ENCODE data around the gene EPB41L4A. TPM values are rescaled to one million over a fixed set of nuclear protein-coding genes. Genes with fewer than 3 reads are reported as not detected.

The EPB41L4A gene
- total and polyA plus RNA-seq, 9 donors: 3.3 to 9.1 (median 6.1) TPM

GRCh38 chr5:112179290-112179689, 239.8 kb downstream of the EPB41L4A start:
- H3K9me3 ChIP-seq (replicated peaks; ENCODE audit: control insufficient read depth, low read depth, low read length): no peaks in the 10 kb centered on the region
- DNase-seq: no peak
- no CpG with 5 or more reads among the region's 1 CpG for WGBS (ENCODE audit: insufficient coverage)
- no peak overlapping the region for H3K27ac ChIP-seq (ENCODE audit: low read length)
- H3K27me3 ChIP-seq (ENCODE audit: control insufficient read depth, insufficient read depth, low read length): no peaks in the 10 kb centered on the region
- no peaks in the 10 kb centered on the region for H3K36me3 ChIP-seq (ENCODE audit: control insufficient read depth, insufficient read depth, low read length)
- no peaks in the 10 kb centered on the region for H3K4me1 ChIP-seq (ENCODE audit: control insufficient read depth, insufficient read depth, low read length)
- no peak overlapping the region for H3K4me3 ChIP-seq (ENCODE audit: low read length)

DNA sequence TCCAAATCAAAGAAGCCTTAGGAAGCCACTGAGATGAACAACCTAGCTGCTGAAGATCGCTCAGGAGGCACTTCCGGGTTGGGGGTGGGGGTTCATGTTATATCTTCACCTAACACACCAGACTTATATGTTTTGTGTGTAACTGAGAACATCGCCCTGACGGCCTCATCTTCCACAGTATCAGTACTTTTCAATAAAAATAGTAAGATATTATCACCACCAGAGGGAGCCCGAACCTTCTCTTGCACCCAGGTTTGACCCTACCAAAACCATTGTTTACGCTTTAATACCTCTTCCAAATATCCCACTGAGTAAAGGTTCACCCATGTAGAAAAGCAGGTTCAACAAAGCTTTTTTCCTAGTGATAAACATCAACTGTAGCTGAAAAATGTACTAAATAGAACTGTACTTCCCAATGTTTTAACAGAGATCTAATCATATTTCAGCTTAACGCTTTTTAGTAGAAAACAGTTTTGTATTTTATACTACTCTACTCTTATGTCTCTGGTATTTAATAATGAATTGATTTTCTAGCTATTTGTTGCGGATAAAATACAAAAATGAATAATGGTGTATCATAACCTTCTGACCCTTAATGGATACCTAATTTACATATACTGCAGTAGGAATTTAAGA, 244.0 kb downstream of the EPB41L4A start:
- WGBS (ENCODE audit: insufficient coverage): 0% methylated on average over 1 of the region's 8 CpGs
- no peaks in the 10 kb centered on the region for H3K9me3 ChIP-seq (replicated peaks; ENCODE audit: control insufficient read depth, low read depth, low read length)
- no peaks in the 10 kb centered on the region for H3K36me3 ChIP-seq (ENCODE audit: control insufficient read depth, insufficient read depth, low read length)
- no peaks in the 10 kb centered on the region for H3K4me1 ChIP-seq (ENCODE audit: control insufficient read depth, insufficient read depth, low read length)
- no peak overlapping the region for H3K4me3 ChIP-seq (ENCODE audit: low read length)
- H3K27ac ChIP-seq (ENCODE audit: low read length): no peak overlapping the region
- peak; percentile 52 for DNase-seq
- no peaks in the 10 kb centered on the region for H3K27me3 ChIP-seq (ENCODE audit: control insufficient read depth, insufficient read depth, low read length)

DNA sequence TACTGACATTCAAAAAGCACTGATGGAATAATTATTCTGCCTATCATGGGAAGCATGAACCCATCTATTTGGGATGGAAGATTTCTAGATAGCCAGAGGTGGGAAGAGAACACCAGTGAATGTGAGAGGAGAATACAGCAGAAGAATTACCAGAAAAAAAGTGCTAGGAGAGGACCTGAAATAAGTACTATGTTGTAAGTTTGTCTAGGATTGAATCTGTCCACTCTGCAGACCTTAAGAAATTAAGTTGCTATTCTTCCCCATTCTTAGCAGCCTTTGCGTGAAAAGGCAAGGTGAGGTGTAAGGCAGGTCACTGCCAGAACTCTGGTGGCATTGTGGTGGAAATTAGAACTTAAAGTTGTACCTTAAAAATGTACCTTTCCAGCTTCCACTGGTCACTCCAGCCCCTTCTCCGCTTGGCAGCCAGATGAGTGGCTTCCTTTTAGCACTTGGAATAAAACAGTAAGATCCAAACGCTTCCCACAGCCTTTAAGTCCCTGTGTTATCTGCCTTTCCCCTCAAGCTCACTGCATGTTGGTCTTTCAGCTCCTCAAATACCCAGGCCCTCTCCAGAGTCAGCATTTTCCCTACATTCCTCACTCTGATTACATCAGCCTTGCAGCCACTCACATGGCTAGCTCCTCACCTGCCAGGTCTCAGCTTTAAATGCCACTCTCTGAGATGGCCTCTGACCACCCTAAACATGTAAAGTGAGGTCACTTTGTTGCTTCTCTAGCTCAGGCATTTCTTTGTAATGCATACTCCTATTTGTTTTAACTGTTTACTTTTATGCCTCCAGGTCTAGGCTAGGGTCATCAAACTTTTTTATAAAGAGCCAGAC, 253.0 kb downstream of the EPB41L4A start:
- no peaks in the 10 kb centered on the region for H3K9me3 ChIP-seq (replicated peaks; ENCODE audit: control insufficient read depth, low read depth, low read length)
- peaks cover 41% of the 10 kb centered on the region for H3K36me3 ChIP-seq (ENCODE audit: control insufficient read depth, insufficient read depth, low read length)
- H3K27ac ChIP-seq (ENCODE audit: low read length): no peak overlapping the region
- no peaks in the 10 kb centered on the region for H3K27me3 ChIP-seq (ENCODE audit: control insufficient read depth, insufficient read depth, low read length)
- 59% methylated on average over 2 of the region's 3 CpGs for WGBS (ENCODE audit: insufficient coverage)
- no peak overlapping the region for H3K4me3 ChIP-seq (ENCODE audit: low read length)
- DNase-seq: no peak
- peaks cover 3% of the 10 kb centered on the region for H3K4me1 ChIP-seq (ENCODE audit: control insufficient read depth, insufficient read depth, low read length)

- no peaks in the 10 kb centered on the region for H3K9me3 ChIP-seq (replicated peaks; ENCODE audit: control insufficient read depth, low read depth, low read length)
- peaks cover 4% of the 10 kb centered on the region for H3K4me1 ChIP-seq (ENCODE audit: control insufficient read depth, insufficient read depth, low read length)
- H3K27ac ChIP-seq (ENCODE audit: low read length): no peak overlapping the region
- H3K4me3 ChIP-seq (ENCODE audit: low read length): no peak overlapping the region
- no peaks in the 10 kb centered on the region for H3K27me3 ChIP-seq (ENCODE audit: control insufficient read depth, insufficient read depth, low read length)
- 75% methylated on average over 1 of the region's 3 CpGs for WGBS (ENCODE audit: insufficient coverage)
- H3K36me3 ChIP-seq (ENCODE audit: control insufficient read depth, insufficient read depth, low read length): peaks cover 41% of the 10 kb centered on the region
- DNase-seq: no peak
Observed at GRCh38 chr5:112165399-112165798, 253.7 kb downstream of the EPB41L4A start.

DNA sequence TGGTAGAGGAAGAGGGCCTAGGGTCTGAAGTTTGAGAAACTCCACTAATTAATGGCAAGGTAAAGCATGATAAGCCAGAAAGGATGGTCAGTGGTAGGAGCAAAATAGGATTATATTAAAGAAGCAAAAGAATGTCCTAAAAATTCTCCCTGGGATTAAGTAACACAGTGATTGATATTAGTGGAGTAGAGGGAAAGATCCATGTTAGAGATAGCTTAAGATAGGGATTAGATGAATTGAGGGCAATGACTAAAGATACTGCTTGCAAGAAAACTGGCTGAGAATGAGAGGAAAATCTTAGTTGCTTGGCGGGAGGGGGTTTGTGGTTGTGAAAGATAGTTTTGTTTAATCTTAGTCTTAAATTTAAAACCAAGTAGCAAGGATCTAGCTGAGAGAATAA, 255.6 kb downstream of the EPB41L4A start:
- WGBS (ENCODE audit: insufficient coverage): 100% methylated on average over 1 of the region's 1 CpG
- Histone ChIP-seq H3K27me3 (ENCODE audit: control insufficient read depth, insufficient read depth, low read length) (no peaks in the 10 kb centered on the region), H3K36me3 (ENCODE audit: control insufficient read depth, insufficient read depth, low read length) (peaks cover 41% of the 10 kb centered on the region), H3K4me1 (ENCODE audit: control insufficient read depth, insufficient read depth, low read length) (peaks cover 8% of the 10 kb centered on the region), H3K9me3 (replicated peaks; ENCODE audit: control insufficient read depth, low read depth, low read length) (no peaks in the 10 kb centered on the region), H3K27ac (ENCODE audit: low read length) (no peak overlapping the region), H3K4me3 (ENCODE audit: low read length) (no peak overlapping the region)
- no peak for DNase-seq

- 0% methylated on average over 4 of the region's 8 CpGs for WGBS (ENCODE audit: insufficient coverage)
- H3K27me3 ChIP-seq (ENCODE audit: control insufficient read depth, insufficient read depth, low read length): no peaks in the 10 kb centered on the region
- peaks cover 8% of the 10 kb centered on the region for H3K4me1 ChIP-seq (ENCODE audit: control insufficient read depth, insufficient read depth, low read length)
- peaks cover 31% of the 10 kb centered on the region for H3K36me3 ChIP-seq (ENCODE audit: control insufficient read depth, insufficient read depth, low read length)
- H3K9me3 ChIP-seq (replicated peaks; ENCODE audit: control insufficient read depth, low read depth, low read length): no peaks in the 10 kb centered on the region
- DNase-seq: no peak
- H3K4me3 ChIP-seq (ENCODE audit: low read length): peak overlapping the region; percentile 81
- peak overlapping the region; percentile 72 for H3K27ac ChIP-seq (ENCODE audit: low read length)
Observed at GRCh38 chr5:112161392-112161748, 257.7 kb downstream of the EPB41L4A start.

DNA sequence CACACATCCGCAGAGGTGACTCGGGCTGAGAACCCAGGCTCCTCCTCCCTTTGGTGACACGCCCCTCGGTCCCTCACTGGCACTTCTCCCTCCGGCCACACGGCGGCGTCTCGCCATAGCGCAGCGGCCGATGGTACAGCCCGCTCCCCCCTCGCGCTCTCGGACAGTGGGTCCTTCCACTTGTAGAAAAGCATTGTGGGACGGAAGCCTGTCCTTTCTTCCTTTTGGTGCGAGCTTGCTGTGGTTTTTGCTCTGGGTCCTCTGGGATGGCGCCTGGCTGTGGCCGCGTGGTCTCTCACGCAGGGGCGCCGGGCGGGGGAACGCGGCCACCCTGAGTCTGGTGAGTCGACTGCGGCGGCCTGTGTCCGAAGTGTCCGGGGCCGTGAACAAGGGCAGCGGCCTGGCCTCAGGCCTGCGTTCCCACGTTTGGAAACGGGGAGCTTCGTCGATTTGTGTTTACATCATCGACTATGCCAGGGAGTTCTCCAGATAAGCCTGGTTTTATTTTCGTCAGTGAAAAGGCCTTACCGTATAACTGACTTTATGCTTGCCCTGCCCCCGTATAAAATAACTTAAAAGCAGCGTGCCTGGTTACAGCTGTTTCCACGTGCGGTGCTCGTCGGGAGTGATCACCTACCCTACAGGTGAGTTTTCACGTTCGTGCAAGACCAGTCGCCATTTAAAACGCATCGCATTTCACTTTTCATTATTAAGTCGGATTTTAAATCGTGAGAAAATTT, 258.3 kb downstream of the EPB41L4A start:
- peak overlapping the region; percentile 72 for H3K27ac ChIP-seq (ENCODE audit: low read length)
- peaks cover 8% of the 10 kb centered on the region for H3K4me1 ChIP-seq (ENCODE audit: control insufficient read depth, insufficient read depth, low read length)
- H3K9me3 ChIP-seq (replicated peaks; ENCODE audit: control insufficient read depth, low read depth, low read length): no peaks in the 10 kb centered on the region
- no peaks in the 10 kb centered on the region for H3K27me3 ChIP-seq (ENCODE audit: control insufficient read depth, insufficient read depth, low read length)
- WGBS (ENCODE audit: insufficient coverage): under 1% methylated on average over 42 of the region's 55 CpGs
- peak; percentile 95 for DNase-seq
- peaks cover 26% of the 10 kb centered on the region for H3K36me3 ChIP-seq (ENCODE audit: control insufficient read depth, insufficient read depth, low read length)
- peak overlapping the region; percentile 81 for H3K4me3 ChIP-seq (ENCODE audit: low read length)

GRCh38 chr5:112159435-112159834, 259.6 kb downstream of the EPB41L4A start:
- Histone ChIP-seq H3K9me3 (replicated peaks; ENCODE audit: control insufficient read depth, low read depth, low read length) (no peaks in the 10 kb centered on the region), H3K27me3 (ENCODE audit: control insufficient read depth, insufficient read depth, low read length) (no peaks in the 10 kb centered on the region), H3K36me3 (ENCODE audit: control insufficient read depth, insufficient read depth, low read length) (peaks cover 20% of the 10 kb centered on the region), H3K4me1 (ENCODE audit: control insufficient read depth, insufficient read depth, low read length) (peaks cover 8% of the 10 kb centered on the region), H3K27ac (ENCODE audit: low read length) (no peak overlapping the region), H3K4me3 (ENCODE audit: low read length) (no peak overlapping the region)
- DNase-seq: peak; percentile 77
- 38% methylated on average over 1 of the region's 5 CpGs for WGBS (ENCODE audit: insufficient coverage)

DNA sequence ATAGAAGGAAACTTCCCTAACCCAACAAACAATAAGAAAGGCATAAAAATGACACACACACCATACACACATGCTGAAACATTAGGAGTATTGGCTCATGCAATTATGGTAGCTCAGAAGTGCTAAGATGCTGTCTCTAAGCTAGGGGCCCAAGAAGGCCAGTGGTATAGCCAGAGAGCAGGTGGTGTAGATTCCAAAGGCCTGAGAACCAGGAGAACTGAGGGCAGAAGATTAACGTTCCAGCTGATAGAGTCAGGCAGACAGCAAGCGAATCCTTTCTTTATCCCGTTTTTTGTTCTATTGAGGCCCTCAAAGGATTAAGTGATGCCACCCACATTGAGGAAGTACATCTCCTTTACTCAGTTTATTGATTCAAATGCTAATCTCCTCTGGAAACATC, 262.9 kb downstream of the EPB41L4A start:
- WGBS (ENCODE audit: insufficient coverage): no CpG with 5 or more reads among the region's 3 CpGs
- peaks cover 5% of the 10 kb centered on the region for H3K4me1 ChIP-seq (ENCODE audit: control insufficient read depth, insufficient read depth, low read length)
- H3K4me3 ChIP-seq (ENCODE audit: low read length): no peak overlapping the region
- H3K27ac ChIP-seq (ENCODE audit: low read length): no peak overlapping the region
- no peaks in the 10 kb centered on the region for H3K27me3 ChIP-seq (ENCODE audit: control insufficient read depth, insufficient read depth, low read length)
- no peaks in the 10 kb centered on the region for H3K36me3 ChIP-seq (ENCODE audit: control insufficient read depth, insufficient read depth, low read length)
- DNase-seq: no peak
- H3K9me3 ChIP-seq (replicated peaks; ENCODE audit: control insufficient read depth, low read depth, low read length): no peaks in the 10 kb centered on the region
